Panc1 (cell line): ENCODE data around the gene ACOX1. TPM values are rescaled to one million over a fixed set of nuclear protein-coding genes. Genes with fewer than 3 reads are reported as not detected.

ENCODE experiments used
- ATAC-seq: fragments of 200-7000 bp; cut with Tn5 transposase; 2 replicates; pipeline ENCODE4 v1.9.1; 2020; ENCODE audit warnings: mild to moderate bottlenecking, moderate library complexity
- BruUV-seq: library from RNA; stranded (reverse); fragments of 400-500 nt; replicated peaks from 2 replicates; lab custom pipeline; 2021; lab: Mats Ljungman, UMichigan
- CTCF ChIA-PET: fragments of 300-600 bp; sonication (Branson Sonifier 250); formaldehyde crosslinking; loops from one replicate; lab custom pipeline; 2022; ENCODE audit warnings: antibody characterized with exemption; lab: Charles Lee
- POLR2A ChIA-PET: fragments of 300-600 bp; sonication (Branson Sonifier 250); formaldehyde crosslinking; loops from one replicate; lab custom pipeline; 2022; ENCODE audit warnings: antibody characterized with exemption; lab: Charles Lee
- DNase-seq: peaks from one replicate; pipeline ENCODE4 v3.0.0-alpha.2; 2010; ENCODE audit warnings: low read depth, low spot score
- H3K27ac ChIP-seq: 2 replicates; pipeline ENCODE4 v1.5.1; 2011; ENCODE audit warnings: mild to moderate bottlenecking, low read length, inconsistent platforms
- H3K27me3 ChIP-seq: fragments of 200-500 bp; sonication (Bioruptor generic); 2 replicates; pipeline ENCODE4 v1.6.0; 2014; ENCODE audit warnings: low read length, inconsistent platforms; ENCODE audit not compliant: control insufficient read depth, insufficient read depth
- H3K36me3 ChIP-seq: fragments of 200-500 bp; sonication (Bioruptor generic); 2 replicates; pipeline ENCODE4 v1.5.1; 2014; ENCODE audit warnings: inconsistent platforms, mild to moderate bottlenecking, low read length, moderate library complexity; ENCODE audit not compliant: control insufficient read depth, insufficient read depth
- H3K4me1 ChIP-seq: 2 replicates; pipeline ENCODE4 v1.5.1; 2011; ENCODE audit warnings: inconsistent platforms, mild to moderate bottlenecking, low read length, moderate library complexity; ENCODE audit not compliant: control insufficient read depth, insufficient read depth
- H3K4me3 ChIP-seq, 2 experiments: 2 replicates each; pipeline ENCODE4 v1.5.1; 2011 to 2012; ENCODE audit warnings: low read depth in 2 of 2, low read length in 2 of 2, mild to moderate bottlenecking in 2 of 2, inconsistent platforms in 1 of 2, moderate library complexity in 1 of 2
- H3K9me3 ChIP-seq: fragments of 200-500 bp; sonication (Bioruptor generic); 2 replicates; pipeline ENCODE4 v1.5.1; 2014; ENCODE audit warnings: low read depth, mild to moderate bottlenecking, inconsistent platforms, low read length, moderate library complexity; ENCODE audit not compliant: control insufficient read depth, insufficient read depth
- CTCF ChIP-seq: fragments of 450-650 bp; IDR thresholded peaks from 2 replicates; pipeline ENCODE4 v1.5.1; 2017; ENCODE audit warnings: mild to moderate bottlenecking
- POLR2AphosphoS5 ChIP-seq: IDR thresholded peaks from 2 replicates; pipeline ENCODE4 v1.6.1; 2012; ENCODE audit warnings: mild to moderate bottlenecking, low read depth, low read length, moderate library complexity
- REST ChIP-seq, 2 experiments: IDR thresholded peaks; 2 replicates each; pipeline ENCODE4 v1.6.1; 2011 to 2012; ENCODE audit warnings: low read depth in 2 of 2, control low read depth in 1 of 2, low read length in 1 of 2, mild to moderate bottlenecking in 1 of 2, moderate library complexity in 1 of 2; ENCODE audit not compliant: insufficient read depth in 1 of 2
- SIN3A ChIP-seq: IDR thresholded peaks from 2 replicates; pipeline ENCODE4 v1.6.1; 2012; ENCODE audit warnings: low read depth, mild to moderate bottlenecking, low read length, moderate library complexity, borderline replicate concordance; ENCODE audit not compliant: insufficient read depth
- TCF7L2 ChIP-seq: IDR thresholded peaks from 2 replicates; pipeline ENCODE4 v1.6.1; 2011; ENCODE audit warnings: mild to moderate bottlenecking, low read depth, low read length, inconsistent platforms
- in situ Hi-C: cut with HindIII; loops from 2 replicates; pipeline ENCODE4 v1.10.0; 2016; ENCODE audit warnings: low sequenced_read_pairs, low pct_unique_long_range_greater_than_20kb
- intact Hi-C: fragments of 100-400 bp; cut with micrococcal nuclease; formaldehyde crosslinking; loops from one replicate; pipeline ENCODE4 v1.10.0; 2022; ENCODE audit not compliant: unreplicated experiment
- total RNA-seq: library from RNA; stranded (reverse); gene quantifications from one replicate; pipeline ENCODE4 v1.2.1, GENCODE V29; 2021; ENCODE audit not compliant: unreplicated experiment

The ACOX1 gene
- total RNA-seq, 1 experiment from 2014 or later: 53.5 TPM

GRCh38 chr17:76009447-76009846 is 30.5 kb upstream of the ACOX1 start:
- no peak overlapping the region for H3K27ac ChIP-seq
- no peak for ATAC-seq
- DNase-seq: no peak
- peaks cover 15% of the 10 kb centered on the region for H3K4me1 ChIP-seq
- intact Hi-C loops (no loop called here), in situ Hi-C loops (no loop called here)
- no peak for TF ChIP-seq POLR2AphosphoS5
- TF ChIP-seq CTCF: no peak
- no peak for TF ChIP-seq REST (IDR thresholded peaks at IDR 0.05; ENCODE audit: insufficient read depth in 1 of 2, low read depth in 2 of 2, low read length in 1 of 2)
- TF ChIP-seq SIN3A: no peak
- no peak for TF ChIP-seq TCF7L2
- TSS peak; percentile 82 for BruUV-seq
- H3K4me3 ChIP-seq: no peak overlapping the region
- no peaks in the 10 kb centered on the region for H3K27me3 ChIP-seq
- ChIA-PET POLR2A (no interaction called here), CTCF (interaction anchor here (0.6 to 1.8 kb wide), 2 partner anchors 9 to 102 kb away, joined by 3 to 8 read pairs; partner anchors contain the start of gene CDK3)
- H3K36me3 ChIP-seq: no peaks in the 10 kb centered on the region
- H3K9me3 ChIP-seq: no peaks in the 10 kb centered on the region

DNA sequence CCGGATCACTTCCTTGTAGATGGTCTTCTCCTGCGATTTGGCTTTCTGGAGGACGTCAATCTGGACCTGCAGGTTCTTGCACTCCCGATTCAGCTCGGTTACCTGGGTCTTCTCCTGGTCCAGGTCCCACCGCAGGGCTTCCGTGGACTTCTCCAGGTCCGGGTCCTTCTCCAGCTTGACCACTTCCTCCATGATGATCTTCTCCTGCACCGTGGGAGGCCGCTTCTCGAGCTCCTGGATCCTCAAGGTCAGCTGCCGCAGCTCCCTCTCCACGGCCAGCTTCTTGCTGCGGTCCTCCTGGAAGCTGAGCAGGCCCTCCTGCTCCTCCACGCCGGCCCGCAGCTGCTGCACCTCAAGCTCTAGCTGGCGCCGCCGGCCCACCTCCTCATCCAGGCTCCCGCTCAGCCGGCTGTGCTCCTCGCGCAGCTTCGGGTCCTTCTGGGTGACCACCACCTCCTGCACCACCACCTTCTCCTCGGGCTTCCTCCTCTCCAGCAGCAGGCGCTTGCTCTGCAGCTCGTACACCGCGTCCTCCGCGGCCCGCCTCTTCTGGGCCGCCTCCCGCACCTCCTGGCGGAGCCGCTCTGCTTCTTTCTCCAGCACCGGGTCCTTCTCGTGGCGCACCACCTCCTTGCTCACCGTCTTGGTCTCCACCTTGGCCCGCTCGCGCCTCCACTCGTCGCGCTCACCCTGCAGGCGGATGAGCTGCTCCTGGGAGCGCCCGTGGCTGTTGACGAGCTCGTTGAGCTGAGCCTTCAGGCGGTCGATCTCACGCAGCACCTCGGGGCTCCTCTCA is 29.9 kb upstream of the ACOX1 start:
- peaks cover 15% of the 10 kb centered on the region for H3K4me1 ChIP-seq
- no peaks in the 10 kb centered on the region for H3K27me3 ChIP-seq
- H3K9me3 ChIP-seq: no peaks in the 10 kb centered on the region
- in situ Hi-C loops (no loop called here), intact Hi-C loops (no loop called here)
- BruUV-seq: no TSS peak
- H3K36me3 ChIP-seq: no peaks in the 10 kb centered on the region
- ChIA-PET POLR2A (no interaction called here), CTCF (interaction anchor here (0.6 to 1.8 kb wide), 3 partner anchors 9 to 103 kb away, joined by 3 to 8 read pairs (median 5); partner anchors contain the start of gene CDK3)
- H3K4me3 ChIP-seq: no peak overlapping the region
- TF ChIP-seq REST (IDR thresholded peaks at IDR 0.05; ENCODE audit: insufficient read depth in 1 of 2, low read depth in 2 of 2, low read length in 1 of 2): no peak
- no peak for TF ChIP-seq TCF7L2
- no peak for TF ChIP-seq SIN3A
- no peak for TF ChIP-seq CTCF
- TF ChIP-seq POLR2AphosphoS5: no peak
- DNase-seq (no peak), ATAC-seq (no peak)
- H3K27ac ChIP-seq: no peak overlapping the region
